ENCODE data around the gene ANO2.
"Not testable (repeated sequence)": the region's sequence is repeated elsewhere in the genome, so short reads cannot be mapped to it uniquely, and the experiment has no call there.

The ANO2 gene

GRCh38 chr12:5887819-5888218 is 57.2 kb downstream of the ANO2 start:
- DNase-seq (ENCODE audit: low read depth) = not testable (repeated sequence)

- DNase-seq (ENCODE audit: low read depth) = no peak
These were observed 60.2 kb downstream of the ANO2 start for GRCh38 chr12:5884866-5885265.

GRCh38 chr12:5884285-5884684 is 60.8 kb downstream of the ANO2 start:
- no peak for DNase-seq (ENCODE audit: low read depth)

- no peak for DNase-seq (ENCODE audit: low read depth)
These were observed 62.4 kb downstream of the ANO2 start for GRCh38 chr12:5882511-5883190.

- no peak for DNase-seq (ENCODE audit: low read depth)
These were observed 63.4 kb downstream of the ANO2 start for GRCh38 chr12:5881666-5882065.

GRCh38 chr12:5881101-5881606 is 63.9 kb downstream of the ANO2 start:
- DNase-seq (ENCODE audit: low read depth) = no peak

GRCh38 chr12:5875851-5876250 is 69.2 kb downstream of the ANO2 start:
- no peak for DNase-seq (ENCODE audit: low read depth)

GRCh38 chr12:5874514-5874913 is 70.5 kb downstream of the ANO2 start:
- DNase-seq (ENCODE audit: low read depth) = no peak

- no peak for DNase-seq (ENCODE audit: low read depth)
These were observed 71.7 kb downstream of the ANO2 start for GRCh38 chr12:5873281-5873919.

- no peak for DNase-seq (ENCODE audit: low read depth)
These were observed 72.3 kb downstream of the ANO2 start for GRCh38 chr12:5872745-5873144.

- no peak for DNase-seq (ENCODE audit: low read depth)
These were observed 73.3 kb downstream of the ANO2 start for GRCh38 chr12:5871741-5872140.

GRCh38 chr12:5870183-5870582 is 74.9 kb downstream of the ANO2 start:
- no peak for DNase-seq (ENCODE audit: low read depth)

- DNase-seq (ENCODE audit: low read depth) = no peak
These were observed 76.3 kb downstream of the ANO2 start for GRCh38 chr12:5868625-5869295.

GRCh38 chr12:5865397-5865796 is 79.7 kb downstream of the ANO2 start:
- no peak for DNase-seq (ENCODE audit: low read depth)

GRCh38 chr12:5864972-5865371 is 80.1 kb downstream of the ANO2 start:
- DNase-seq (ENCODE audit: low read depth) = no peak

GRCh38 chr12:5864301-5864700 is 80.8 kb downstream of the ANO2 start:
- no peak for DNase-seq (ENCODE audit: low read depth)

GRCh38 chr12:5861416-5861815 is 83.6 kb downstream of the ANO2 start:
- DNase-seq (ENCODE audit: low read depth) = no peak

- no peak for DNase-seq (ENCODE audit: low read depth)
These were observed 88.4 kb downstream of the ANO2 start for GRCh38 chr12:5856692-5857091.

GRCh38 chr12:5846950-5847349 is 98.1 kb downstream of the ANO2 start:
- DNase-seq (ENCODE audit: low read depth) = no peak

- DNase-seq (ENCODE audit: low read depth) = no peak
These were observed 104.1 kb downstream of the ANO2 start for GRCh38 chr12:5840944-5841343.

- DNase-seq (ENCODE audit: low read depth) = no peak
These were observed 114.9 kb downstream of the ANO2 start for GRCh38 chr12:5830111-5830510.

GRCh38 chr12:5827591-5827990 is 117.5 kb downstream of the ANO2 start:
- DNase-seq (ENCODE audit: low read depth) = no peak

GRCh38 chr12:5825761-5826160 is 119.3 kb downstream of the ANO2 start:
- not testable (repeated sequence) for DNase-seq (ENCODE audit: low read depth)
